LNCAP (cell line): Measurements from ENCODE around the gene PRKCA.
A peak's percentile ranks its signal among the peaks of the same experiment; 100 is the strongest.

ENCODE experiments used
- CTCF ChIP-seq: fragments of 450-650 bp; IDR thresholded peaks from 2 replicates; pipeline ENCODE4 v1.5.1; 2017; ENCODE audit warnings: mild to moderate bottlenecking

Gene PRKCA

GRCh38 chr17:66292353-66292752, 10.1 kb upstream of the PRKCA start:
- TF ChIP-seq CTCF = no peak

- 0 out of 2 replicates have a peak, but pooled peaks have one; percentile 10 for TF ChIP-seq CTCF
Observed at GRCh38 chr17:66296289-66296725, 6.1 kb upstream of the PRKCA start.

- no peak for TF ChIP-seq CTCF
Observed at GRCh38 chr17:66299711-66300110, 2.7 kb upstream of the PRKCA start.

- TF ChIP-seq CTCF = no peak
Observed at GRCh38 chr17:66300956-66301355, 1.5 kb upstream of the PRKCA start.

- TF ChIP-seq CTCF = no peak
Observed at GRCh38 chr17:66301367-66301863, 998 bp upstream of the PRKCA start.

GRCh38 chr17:66302761-66303626, 581 bp downstream of the PRKCA start:
- TF ChIP-seq CTCF = no peak

GRCh38 chr17:66304304-66305174, 2.1 kb downstream of the PRKCA start:
- no peak for TF ChIP-seq CTCF
